SKM-1 (cell line): ENCODE measurements around the gene CHCHD4.

ENCODE experiments used
- DNase-seq: peaks from one replicate; lab custom pipeline; 2025; ENCODE audit not compliant: unreplicated experiment; lab: John Stamatoyannopoulos, UW

The CHCHD4 gene

GRCh38 chr3:14124615-14125192 lies at the start of gene CHCHD4, which contains the start of gene TMEM43:
Gene CHCHD4, minus strand, starts transcription at chr3:14124870. Its CDS starts 194 bp downstream, at chr3:14124676.
Gene TMEM43, plus strand, starts transcription at chr3:14125052. Its CDS starts 142 bp downstream, at chr3:14125194.
- DNase-seq = peak; percentile 99

DNA sequence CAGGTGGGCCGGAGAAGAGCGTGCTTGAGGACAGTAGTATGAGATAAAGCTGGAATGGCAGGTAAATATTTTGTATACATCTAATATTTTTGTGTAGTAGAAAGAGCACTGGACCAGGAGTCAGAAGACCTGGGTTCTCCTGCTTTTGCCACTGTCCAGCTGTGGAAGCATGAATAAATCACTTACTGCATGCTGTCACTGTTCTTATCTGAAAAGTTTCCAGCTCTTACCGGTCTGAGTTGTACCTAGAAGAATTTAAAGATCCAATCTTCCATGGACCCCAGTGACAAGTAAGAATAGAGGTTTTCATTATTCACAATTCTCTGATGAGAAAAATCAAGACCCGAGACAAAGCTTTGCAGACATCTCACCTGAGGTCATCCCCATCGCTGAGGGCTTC lies 47.8 kb upstream of the CHCHD4 start:
- DNase-seq = no peak

DNA sequence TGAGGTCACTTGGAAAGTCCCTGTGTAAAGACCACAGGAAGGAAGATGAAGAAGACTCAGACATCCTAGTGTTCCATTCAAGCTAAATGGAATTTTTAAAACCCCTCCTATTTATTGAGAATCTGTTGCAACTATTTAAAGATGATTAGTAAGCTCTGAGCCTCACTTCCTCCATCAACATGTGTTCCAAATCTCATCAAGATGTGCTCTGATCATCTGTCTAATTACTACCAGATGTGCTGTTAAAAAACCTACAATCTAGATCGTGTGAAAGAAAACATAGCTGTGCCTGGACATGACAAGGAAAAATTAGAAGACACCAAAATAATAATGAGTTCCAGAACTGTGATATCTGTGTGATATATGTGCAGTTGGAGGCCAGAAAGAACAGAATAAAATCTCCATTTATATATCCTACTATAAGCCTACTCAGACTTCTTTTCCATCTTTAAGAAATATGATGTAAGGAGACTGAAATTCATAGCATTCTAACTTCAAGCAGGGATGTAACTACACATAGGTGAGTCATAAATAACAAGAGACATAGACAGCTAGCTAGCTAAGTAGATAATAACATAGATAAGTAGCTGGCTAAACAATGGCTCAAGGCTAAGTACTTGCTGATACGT lies 46.0 kb upstream of the CHCHD4 start:
- DNase-seq = no peak

- no peak for DNase-seq
Measured at GRCh38 chr3:14169871-14170270, 45.2 kb upstream of the CHCHD4 start.

- no peak for DNase-seq
Measured at GRCh38 chr3:14169435-14169834, 44.8 kb upstream of the CHCHD4 start.

GRCh38 chr3:14166877-14167603 lies 42.4 kb upstream of the CHCHD4 start:
- DNase-seq = no peak

DNA sequence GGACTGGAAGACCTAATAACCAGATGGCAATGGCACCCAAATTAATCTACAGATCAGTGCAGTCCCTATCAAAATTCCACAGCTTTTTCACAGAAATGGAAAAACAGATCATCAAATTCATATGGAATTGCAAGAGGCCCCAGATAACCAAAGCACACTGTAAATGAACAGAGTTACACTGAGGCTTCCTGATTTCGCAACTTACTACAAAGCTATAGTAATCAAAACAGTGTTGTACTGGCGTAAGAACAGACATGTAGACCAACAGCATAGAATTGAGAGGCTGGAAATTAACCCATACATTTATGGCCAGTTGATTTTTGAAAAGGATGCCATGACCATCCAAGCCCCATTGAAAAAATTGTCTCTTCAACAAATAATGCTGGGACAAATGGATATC lies 37.5 kb upstream of the CHCHD4 start:
- DNase-seq = no peak

DNA sequence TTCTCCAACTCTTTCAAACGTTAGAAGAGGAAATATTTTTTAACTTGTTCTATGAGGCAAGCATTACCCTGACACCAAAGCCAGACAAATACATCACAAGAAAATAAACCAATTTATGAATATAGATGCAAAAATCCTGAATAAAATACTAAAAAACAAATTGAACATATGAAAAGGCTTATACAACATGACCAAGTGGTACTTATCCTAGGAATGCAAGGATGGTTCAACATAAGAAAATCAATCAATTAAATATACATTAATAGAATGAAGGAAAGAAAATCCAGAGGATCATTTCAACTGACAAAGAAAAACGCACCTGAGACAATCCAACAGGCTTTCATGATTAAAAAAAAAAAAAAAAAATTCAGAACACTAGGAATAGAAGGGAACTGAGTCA lies 36.6 kb upstream of the CHCHD4 start:
- no peak for DNase-seq

- DNase-seq = no peak
Measured at GRCh38 chr3:14159426-14159825, 34.8 kb upstream of the CHCHD4 start.

- no peak for DNase-seq
Measured at GRCh38 chr3:14158370-14158769, 33.7 kb upstream of the CHCHD4 start.

- no peak for DNase-seq
Measured at GRCh38 chr3:14157951-14158350, 33.3 kb upstream of the CHCHD4 start.

DNA sequence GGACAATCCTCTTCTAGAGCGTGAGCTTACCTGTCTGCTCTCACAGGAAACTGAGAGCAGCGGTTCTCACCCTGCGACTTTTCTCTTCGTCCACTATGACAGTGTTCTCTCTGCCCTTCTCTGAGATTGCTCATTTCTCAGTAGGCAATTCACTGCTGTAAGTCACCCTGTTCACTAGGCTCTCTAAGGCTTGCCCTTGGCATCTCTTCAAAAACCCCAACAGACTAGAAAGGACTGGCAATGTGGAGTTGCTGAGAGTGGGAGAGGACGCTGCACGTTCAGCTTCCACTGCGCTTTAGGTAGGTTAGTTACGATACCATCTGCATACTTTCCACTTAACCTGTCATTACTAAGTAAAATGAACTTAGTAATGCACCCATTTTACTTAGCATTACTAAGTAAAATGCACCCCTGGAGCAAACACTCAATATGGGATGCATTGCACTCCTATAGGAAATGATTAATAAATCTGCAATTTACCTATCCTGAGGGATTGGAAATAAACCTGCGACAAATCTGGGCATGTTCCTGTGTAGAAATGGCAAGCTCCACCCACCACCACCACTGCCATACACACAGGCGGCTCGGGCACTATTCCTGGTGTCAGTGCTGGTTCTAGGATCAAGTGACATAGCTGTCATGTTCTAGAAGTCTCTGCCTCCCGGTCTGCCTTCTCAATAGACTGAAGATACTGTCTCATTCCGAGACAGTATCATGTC lies 32.3 kb upstream of the CHCHD4 start:
- no peak for DNase-seq

- DNase-seq = no peak
Measured at GRCh38 chr3:14156201-14156600, 31.5 kb upstream of the CHCHD4 start.

- no peak for DNase-seq
Measured at GRCh38 chr3:14154895-14155440, 30.3 kb upstream of the CHCHD4 start.

GRCh38 chr3:14154276-14154675 lies 29.6 kb upstream of the CHCHD4 start:
- no peak for DNase-seq

DNA sequence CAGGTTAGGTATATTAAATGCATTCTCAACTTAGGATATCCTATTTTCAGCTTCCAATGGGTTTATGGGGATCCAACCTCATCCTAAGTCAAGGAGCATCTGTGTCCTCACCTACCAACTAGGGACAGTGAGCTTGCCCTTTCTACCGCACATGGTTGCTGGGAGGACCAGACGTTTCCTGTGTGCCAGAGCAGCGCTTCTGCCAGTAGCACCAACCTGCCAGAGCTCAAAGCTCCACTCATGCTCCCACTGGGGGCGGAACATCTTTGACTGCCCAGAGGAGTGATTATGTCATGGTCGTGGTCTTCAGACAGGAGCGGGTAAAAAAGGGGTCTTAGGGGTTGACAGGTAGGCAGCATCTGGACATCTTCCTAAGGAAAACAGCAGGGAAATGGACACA lies 29.0 kb upstream of the CHCHD4 start:
- no peak for DNase-seq

- no peak for DNase-seq
Measured at GRCh38 chr3:14152963-14153355, 28.3 kb upstream of the CHCHD4 start.

DNA sequence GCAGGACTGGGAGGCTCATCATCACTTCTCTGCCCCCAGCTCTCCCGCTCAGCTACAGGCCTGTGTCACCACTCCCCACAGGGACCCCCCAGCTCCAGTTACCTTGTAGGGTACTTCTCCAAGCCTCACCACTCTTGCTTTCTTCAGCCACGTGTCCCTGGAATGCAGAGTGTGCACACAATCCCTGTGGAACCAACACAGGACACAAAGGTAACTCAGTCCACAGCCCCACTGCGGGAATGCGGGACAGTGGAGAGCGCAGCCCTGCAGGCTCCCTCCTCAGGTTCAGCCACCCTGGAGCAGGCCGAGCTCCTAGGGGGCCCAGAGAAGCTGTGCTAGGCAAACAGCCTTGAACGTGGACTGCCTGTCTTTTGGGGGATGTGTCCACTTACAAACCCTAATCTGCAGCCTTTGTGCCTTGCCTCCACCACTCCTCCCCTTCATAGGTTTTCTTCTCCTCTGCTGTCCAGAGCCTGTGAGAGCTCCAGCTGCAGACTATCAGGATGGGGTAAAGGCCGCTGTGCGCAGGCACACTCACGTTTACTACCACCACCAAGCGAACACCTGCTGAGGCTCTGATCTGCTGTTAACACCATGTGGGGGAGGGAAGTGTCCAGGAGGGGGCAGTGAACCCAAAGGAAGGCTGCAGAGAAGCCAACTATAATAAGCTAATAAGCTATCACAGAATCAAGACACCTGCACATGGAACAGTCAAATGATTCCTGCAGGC lies 27.7 kb upstream of the CHCHD4 start:
- no peak for DNase-seq

GRCh38 chr3:14151471-14152083 lies 26.9 kb upstream of the CHCHD4 start:
- no peak for DNase-seq

DNA sequence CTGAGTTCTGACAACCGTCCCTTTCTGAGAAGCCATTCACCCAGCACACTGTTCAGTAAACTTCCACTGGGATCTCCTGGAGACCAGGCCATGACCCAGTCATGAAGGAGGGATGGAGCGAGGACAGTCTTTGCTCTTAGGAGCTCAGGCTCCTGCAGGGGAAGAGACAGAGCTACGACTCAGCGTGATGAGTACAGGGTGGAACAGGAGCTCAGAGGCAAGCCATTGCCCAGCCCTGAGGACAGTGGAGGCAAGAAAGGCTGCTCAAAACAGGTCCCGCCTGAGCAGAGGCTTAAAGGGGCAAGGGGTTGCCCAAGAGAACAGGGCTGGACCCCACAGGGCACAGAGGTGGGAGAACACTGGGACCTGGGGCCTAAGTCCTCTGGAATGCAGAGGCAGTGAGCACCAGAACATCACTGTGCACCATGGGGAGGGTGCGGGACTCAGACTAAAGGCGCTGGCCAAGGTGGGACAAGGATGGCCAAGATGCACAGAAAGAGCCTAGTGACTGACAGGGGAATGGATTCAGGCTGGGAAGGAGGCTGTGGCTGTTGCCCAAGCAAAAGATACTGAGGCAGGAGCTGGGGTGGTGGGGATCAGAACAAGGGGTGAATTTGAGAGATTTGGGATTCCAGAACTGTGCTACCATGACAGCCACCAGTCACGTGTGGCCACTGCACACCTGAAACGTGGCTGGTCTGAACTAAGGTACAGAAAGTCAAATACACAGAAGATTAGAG lies 26.0 kb upstream of the CHCHD4 start:
- no peak for DNase-seq
